GM18511 (cell line): Measurements from ENCODE around the gene KRTAP10-3.

ENCODE experiments used
- ATAC-seq: cut with Tn5 transposase; IDR thresholded peaks from one replicate; pipeline ENCODE4 v1.9.1; 2021; ENCODE audit warnings: mild to moderate bottlenecking, moderate library complexity; ENCODE audit not compliant: unreplicated experiment

The KRTAP10-3 gene

GRCh38 chr21:44530903-44531605, 27.5 kb downstream of the KRTAP10-3 start:
- ATAC-seq = no peak

DNA sequence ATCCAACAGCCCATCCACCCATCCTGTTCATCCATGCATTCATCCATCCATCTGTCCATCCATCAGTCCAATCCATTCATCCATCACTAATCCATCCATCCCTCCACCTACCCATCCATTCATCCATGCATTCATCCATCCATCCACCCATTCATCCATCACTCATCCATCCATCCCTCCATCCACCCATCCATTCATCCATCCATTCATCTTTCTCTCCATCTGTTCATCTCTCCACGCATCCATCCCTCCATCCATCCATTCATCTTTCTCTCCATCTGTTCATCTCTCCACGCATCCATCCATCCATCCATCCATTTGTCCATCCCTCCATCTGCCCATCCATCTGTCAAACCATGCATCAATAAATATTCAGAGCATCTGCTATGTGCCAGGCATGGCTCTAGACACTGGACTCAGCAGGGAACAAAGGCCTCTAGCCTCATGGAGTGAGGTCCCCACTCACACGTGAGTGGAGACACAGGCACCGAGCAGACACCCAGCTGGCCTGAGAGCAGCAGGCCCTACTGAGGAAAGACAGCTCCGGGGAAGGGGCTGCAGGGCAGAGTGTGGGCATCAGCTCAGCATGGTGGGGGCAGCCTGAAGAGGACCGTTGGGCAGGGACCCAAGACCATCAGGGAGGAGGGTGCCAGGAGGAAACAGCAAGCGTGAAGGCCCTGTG, 28.2 kb downstream of the KRTAP10-3 start:
- no peak for ATAC-seq

DNA sequence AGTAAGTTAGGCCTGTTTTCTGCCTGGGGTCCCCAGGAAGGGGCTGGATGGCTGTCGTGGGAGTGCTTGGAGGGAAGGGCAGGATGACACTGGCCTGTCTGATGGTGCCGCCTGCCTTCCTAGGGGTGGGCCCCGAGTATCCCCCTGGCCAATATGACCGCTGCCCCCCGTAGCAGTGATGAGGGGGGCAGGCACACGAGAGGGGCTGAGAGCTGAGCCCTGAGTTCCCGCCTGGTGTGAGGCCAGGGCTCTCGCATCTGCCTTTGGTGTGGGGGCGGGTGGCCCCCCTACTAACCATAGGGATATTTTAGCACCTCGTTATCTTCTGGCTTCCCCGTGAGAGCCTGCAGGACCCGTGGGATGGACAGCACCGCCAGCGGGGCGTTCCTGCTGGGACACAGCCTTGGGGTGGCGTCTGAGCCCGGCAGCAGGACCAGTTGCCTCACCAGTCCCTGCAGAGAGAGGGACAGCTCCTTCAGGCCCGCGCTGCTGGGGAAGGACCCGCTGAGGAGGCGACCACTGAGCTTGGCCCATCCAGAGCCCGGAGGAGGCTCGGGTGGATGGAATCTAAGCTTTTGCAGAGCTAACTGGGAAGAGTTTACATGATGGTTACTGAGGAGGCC, 29.0 kb downstream of the KRTAP10-3 start:
- no peak for ATAC-seq

- ATAC-seq = no peak
Measured at GRCh38 chr21:44529011-44529421, 29.6 kb downstream of the KRTAP10-3 start.

DNA sequence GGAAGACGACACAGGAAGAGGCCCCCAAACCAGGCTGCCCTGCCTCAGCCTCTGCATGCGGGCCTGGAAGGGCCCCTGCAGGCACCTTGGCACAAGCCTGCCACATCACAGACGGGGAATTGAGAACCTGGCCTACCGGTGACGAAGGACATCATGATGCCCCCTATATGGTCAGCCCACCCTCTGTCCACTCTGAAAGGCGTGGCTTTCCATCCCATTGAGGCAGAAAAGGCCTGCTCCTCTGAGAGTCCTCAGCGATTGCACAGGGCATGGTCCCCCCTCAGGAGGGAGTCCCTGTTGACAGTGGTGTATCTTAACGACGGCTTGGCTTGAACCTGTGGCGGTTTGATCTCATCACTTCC, 30.0 kb downstream of the KRTAP10-3 start:
- no peak for ATAC-seq

DNA sequence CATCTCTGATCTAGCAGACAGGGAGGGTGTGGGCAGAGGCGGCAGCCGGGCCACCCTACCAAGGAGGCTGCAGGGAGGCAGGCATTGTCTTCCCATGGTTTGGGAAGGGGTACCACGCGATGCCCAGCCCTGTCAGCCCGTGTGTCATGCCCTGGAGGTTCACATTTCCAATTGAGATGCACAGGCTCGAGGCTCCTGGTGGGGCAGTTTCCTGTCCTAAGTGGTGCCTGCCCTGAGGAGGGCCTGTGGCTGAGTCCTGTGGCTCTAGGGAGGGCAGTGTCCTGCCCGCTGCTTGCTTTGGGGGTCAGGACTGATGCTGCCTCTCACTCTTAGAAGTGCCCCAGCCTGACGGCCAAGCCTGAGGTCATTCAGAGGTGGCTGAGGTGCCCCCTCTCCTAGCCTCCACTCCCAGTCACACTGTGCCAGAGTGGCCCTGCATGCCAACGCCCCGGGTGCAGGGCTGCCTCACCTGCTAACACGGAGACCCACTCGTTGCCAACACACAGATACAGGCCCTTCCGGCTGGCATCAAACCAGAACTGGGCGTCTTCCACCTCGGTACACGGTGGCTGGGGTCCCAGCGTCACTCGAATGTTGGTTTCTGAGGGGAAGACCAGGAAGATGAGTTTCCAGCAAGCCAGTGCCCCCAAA, 30.5 kb downstream of the KRTAP10-3 start:
- ATAC-seq = no peak

- no peak for ATAC-seq
Measured at GRCh38 chr21:44527156-44527982, 31.2 kb downstream of the KRTAP10-3 start.

DNA sequence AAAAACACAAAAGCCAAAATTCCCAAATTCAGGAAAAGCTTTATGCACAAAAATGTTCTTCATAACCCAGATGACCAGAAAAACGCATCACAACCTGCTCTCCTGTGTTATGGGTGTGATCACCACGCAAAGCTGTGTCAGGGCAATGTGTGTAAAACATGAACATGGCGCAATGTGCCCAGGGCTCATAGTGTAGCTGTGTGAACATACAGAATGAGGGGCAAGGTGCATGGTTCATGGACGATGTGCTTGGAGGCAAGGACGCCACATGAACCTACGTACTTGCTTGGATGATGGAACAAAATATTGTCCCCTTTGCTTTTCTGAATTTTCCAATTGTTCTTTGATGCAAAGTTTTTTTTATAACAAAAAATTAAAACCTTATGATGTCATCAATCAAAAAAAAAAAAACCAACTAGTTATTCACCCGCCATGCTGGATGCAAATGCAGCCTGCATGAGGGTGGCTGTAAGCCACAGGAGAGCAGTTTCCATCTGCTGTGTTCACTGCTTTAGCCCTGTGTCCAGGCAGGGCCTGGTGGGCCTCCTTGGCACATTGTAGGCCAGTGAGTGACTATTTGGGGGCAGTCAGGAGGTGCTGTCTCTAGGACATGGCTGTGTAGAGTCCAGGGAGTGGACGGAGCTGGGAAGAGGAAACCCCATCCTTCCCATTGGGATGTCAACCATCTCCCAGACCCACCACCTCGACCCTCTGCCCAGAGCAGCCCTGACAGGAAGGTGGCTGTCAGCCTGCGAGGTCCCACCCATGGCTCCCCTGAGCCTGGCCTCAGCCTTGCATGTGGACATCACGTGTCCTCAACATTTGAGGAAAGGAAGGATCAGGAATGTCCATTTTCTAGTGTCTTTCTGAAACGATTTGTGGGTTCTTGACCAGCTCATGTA, 32.2 kb downstream of the KRTAP10-3 start:
- ATAC-seq = no peak

- no peak for ATAC-seq
Measured at GRCh38 chr21:44525391-44526095, 33.1 kb downstream of the KRTAP10-3 start.

DNA sequence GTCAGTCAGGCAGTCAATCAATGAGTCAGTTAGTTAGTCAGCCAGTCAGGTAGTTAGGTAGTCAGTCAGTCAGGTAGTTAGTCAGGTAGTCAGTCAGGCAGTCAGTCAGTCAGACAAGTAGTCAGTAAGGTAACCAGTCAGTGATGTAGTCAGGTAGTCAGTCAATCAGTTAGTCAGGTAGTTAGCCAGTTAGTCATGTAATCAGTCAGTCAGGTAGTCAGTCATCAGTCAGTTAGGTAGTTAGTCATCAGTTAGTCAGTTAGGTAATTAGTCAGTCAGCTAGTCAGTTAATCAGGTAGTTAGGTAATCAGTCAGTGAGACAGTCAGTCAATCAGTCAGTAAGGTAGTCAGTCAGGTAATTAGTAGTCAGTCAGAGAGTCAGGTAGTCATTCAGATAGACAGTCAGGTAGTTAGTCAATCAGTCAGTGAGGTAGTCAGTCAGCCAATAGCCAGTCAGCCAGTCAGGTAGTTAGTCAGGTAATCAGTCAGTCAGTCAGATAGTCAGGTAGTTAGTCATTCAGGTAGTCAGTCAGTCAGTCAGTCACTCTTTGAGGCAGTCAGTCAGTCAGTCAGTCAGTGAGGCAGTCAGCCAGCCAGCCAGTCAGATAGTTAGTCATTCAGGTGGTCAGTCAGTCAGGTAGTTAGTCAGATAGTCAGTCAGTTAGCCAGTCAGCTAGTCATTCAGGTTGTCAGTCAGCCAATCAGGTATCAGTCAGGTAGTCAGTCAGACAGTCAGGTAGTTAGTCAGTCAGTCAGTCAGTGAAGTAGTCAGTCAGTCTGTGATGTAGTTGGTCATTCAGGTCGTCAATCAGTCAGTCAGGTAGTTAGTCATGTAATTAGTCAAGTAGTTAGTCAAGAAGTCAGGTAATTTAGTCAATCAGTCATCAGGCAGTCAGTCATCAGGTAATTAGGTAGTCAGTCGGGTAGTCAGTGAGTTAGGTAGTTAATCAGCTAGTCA, 33.9 kb downstream of the KRTAP10-3 start:
- ATAC-seq = no peak

- no peak for ATAC-seq
Measured at GRCh38 chr21:44523567-44524413, 34.8 kb downstream of the KRTAP10-3 start.

DNA sequence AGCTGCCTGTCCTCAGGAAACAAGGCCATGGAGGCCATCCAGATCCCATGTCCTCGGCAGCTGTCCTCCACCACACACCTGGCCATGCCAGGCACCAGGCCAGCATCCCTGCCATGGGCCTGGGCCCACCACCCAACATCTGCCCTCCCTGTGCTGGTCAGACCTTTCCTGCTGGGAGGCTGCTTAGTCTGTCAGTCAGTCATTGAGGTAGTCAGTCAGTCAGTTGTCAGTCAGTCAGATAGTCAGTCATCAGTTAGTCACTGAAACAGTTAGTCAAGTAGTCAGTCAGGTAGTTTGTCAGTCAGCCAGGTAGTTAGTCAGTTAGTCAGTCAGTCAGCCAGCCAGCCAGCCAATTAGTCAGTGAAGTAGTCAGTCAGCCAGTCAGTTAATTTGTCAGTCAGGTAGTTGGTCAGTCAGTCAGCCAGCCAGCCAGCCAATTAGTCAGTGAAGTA, 35.8 kb downstream of the KRTAP10-3 start:
- no peak for ATAC-seq

DNA sequence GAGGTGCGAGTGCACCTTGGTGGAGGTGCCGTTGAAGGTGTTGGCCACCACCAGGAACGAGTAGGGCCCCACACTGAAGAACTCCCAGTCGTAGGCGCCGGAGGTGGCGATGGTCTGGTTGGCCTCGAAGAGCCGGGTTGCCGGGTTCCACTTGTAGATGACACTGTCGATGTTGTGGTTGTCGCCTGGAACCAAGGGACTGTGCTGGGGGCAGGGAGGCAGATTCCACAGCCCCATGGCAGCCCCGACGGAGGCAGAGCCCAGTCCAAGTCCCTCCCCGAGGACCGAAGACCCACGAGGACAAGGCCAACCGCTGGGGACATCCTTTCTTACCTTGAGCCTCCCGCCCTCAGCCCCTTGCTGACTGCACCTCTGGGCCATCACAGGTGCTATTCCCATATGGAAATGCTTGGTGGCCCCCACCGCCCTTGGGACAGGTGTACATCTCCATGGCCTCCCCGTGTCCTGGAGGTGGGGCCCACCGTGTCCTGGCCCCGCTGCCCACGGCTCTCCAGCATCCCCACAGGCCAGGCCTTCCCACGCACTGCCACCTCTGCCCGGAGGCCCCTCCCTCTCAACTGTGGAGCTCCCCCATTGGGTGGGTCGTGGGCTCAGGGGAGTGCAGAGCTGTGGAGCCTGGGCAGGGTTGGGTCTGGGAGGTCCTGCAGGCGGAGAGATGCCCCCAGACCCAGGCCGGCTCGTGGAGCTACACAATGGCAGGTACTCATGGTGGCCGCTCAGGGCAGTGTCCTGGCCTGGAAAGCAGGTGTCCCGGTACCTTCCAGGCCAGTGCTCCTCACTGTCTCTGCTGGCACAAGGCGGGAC, 36.5 kb downstream of the KRTAP10-3 start:
- ATAC-seq = no peak

DNA sequence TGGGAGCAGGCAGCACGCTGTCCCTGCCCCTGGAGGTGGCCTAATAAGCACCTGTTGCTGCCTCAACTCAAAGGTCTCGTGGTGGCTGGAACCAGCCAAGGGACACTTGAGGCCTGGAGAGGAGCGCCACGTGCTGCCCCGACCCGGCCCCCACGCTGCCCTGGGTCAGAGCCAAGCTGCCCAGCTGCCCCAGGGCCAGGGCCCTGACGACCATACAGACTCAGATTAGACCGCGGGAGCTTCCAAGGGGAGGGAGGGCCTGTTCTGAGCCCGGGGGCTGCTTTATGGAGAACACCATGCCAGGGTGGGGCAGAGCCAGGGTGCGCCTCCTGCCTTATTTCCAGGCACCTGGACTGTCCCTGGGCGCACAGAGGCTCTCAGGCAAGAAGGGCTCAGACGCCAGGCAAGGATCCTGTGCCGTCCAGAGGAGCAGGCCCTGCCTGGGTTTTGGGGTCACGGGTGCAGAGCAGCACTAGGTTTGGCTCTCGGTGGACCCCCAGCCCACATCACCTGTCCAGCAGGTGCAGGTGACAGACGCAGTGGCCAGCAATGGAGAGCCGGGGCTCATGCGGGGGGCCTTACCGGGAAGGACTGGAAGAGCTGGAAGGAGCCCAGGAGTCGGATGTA, 37.2 kb downstream of the KRTAP10-3 start:
- no peak for ATAC-seq

DNA sequence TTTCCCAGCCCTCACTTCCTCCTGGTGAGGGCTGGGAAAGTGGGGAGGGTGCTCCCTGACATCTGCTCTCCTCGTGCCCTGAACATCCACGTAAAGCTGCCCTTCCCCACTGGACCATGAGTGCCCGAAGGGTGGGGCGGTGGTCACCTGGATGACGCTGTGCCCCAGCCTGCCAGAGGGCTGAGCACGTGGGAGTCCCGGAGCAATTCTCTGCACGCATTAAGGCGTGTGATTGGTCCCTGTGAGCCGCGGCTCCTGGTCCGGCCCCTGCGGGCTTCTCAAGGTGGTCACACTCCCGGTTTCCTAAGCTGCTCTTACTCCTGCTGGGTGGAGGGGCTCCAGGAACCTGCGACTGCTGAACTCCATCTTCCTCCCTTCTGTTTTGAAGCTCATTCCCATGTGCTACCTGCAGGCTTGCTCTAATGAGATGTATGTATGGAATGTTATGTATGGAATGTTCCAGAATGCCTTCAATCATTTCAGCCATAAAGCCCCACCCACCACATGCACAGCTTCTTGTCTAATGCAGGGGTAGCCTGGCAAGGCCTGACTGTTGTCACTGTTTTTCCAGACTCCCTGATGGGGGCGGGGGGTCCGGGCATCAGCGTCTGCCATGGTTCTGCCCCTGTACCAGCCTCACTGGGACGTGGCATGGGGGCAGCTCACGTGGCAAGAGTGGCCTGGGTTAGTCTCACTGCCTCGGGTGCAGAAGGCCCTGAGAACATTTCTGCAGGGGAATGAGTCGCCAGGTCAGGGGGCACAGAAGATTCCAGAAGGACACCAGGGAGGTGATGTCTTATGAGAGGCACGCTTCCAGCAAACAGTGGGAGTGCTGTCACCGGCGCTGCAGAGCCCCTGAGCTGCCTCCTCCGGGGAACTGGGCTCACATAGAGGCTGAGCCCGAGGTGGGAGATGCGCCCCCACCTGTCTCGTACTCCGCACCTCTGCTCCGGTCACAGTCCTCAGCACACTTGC, 38.0 kb downstream of the KRTAP10-3 start:
- ATAC-seq = no peak
